Uterus (tissue), 2 donors: ENCODE data around the gene IKZF3.

Source experiments
- CTCF ChIP-seq, 4 experiments: fragments of 200-600 bp in 2 of 4; fragments of 450-650 bp in 2 of 4; sonication (generic) in 2 of 4; IDR thresholded peaks; one replicate each; pipeline ENCODE4 v1.5.1; 2016 to 2019; ENCODE audit warnings: antibody characterized with exemption in 4 of 4, mild to moderate bottlenecking in 2 of 4, moderate library complexity in 1 of 4
- POLR2A ChIP-seq, 2 donors: fragments of 450-650 bp; IDR thresholded peaks; one replicate each; pipeline ENCODE4 v1.6.1; 2016; ENCODE audit warnings: antibody characterized with exemption in 2 of 2, mild to moderate bottlenecking in 1 of 2, moderate library complexity in 1 of 2

DNA sequence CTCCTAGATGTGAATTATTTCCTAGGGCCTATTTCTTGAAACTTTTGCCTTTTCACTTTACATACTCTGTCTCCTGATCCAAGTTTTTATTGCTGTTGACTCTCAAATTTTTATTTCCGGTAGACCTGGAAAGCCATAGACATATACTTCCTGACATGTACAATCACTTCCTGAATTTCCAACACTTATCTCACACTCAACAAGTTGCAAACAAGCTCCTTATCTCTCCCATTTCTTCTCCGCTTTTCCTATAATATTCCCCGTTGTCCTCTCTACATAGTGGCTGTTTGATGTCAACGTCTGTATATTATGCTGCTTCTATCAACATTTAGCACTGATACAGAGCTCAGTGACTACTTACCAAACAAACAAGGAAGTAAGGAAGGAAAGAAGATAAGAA, 59.3 kb downstream of the IKZF3 start:
- TF ChIP-seq CTCF (IDR thresholded peaks at IDR 0.05): no peak
- TF ChIP-seq POLR2A (IDR thresholded peaks at IDR 0.05): no peak
